NAMALWA (cell line): ENCODE measurements around the gene NUBPL.
"Not testable (repeated sequence)": the region's sequence is repeated elsewhere in the genome, so short reads cannot be mapped to it uniquely, and the experiment has no call there.

ENCODE experiments used
- DNase-seq: peaks from one replicate; pipeline ENCODE4 v3.0.0-alpha.2; 2015; ENCODE audit warnings: low spot score

The NUBPL gene

GRCh38 chr14:31880935-31881334 is 319.7 kb downstream of the NUBPL start:
- no peak for DNase-seq

- DNase-seq: no peak
These were observed 320.5 kb downstream of the NUBPL start for GRCh38 chr14:31881531-31882310.

GRCh38 chr14:31884238-31884637 is 323.0 kb downstream of the NUBPL start:
- no peak for DNase-seq

- DNase-seq: no peak
These were observed 323.7 kb downstream of the NUBPL start for GRCh38 chr14:31884776-31885379.

- no peak for DNase-seq
These were observed 325.1 kb downstream of the NUBPL start for GRCh38 chr14:31886156-31886835.

GRCh38 chr14:31887929-31888580 is 326.9 kb downstream of the NUBPL start:
- no peak for DNase-seq

- no peak for DNase-seq
These were observed 328.1 kb downstream of the NUBPL start for GRCh38 chr14:31889297-31889696.

GRCh38 chr14:31890202-31890601 is 329.0 kb downstream of the NUBPL start:
- not testable (repeated sequence) for DNase-seq

GRCh38 chr14:31893221-31893757 is 332.1 kb downstream of the NUBPL start:
- DNase-seq: no peak

- no peak for DNase-seq
These were observed 333.1 kb downstream of the NUBPL start for GRCh38 chr14:31894351-31894750.

- no peak for DNase-seq
These were observed 334.0 kb downstream of the NUBPL start for GRCh38 chr14:31895206-31895605.

- DNase-seq: no peak
These were observed 334.4 kb downstream of the NUBPL start for GRCh38 chr14:31895646-31896045.

GRCh38 chr14:31897581-31898186 is 336.5 kb downstream of the NUBPL start:
- no peak for DNase-seq

GRCh38 chr14:31898838-31899528 is 337.8 kb downstream of the NUBPL start:
- no peak for DNase-seq

GRCh38 chr14:31902002-31902401 is 340.8 kb downstream of the NUBPL start:
- no peak for DNase-seq

- no peak for DNase-seq
These were observed 341.9 kb downstream of the NUBPL start for GRCh38 chr14:31902945-31903646.

- no peak for DNase-seq
These were observed 348.8 kb downstream of the NUBPL start for GRCh38 chr14:31909977-31910376.
